NCI-H2196 treated with DMSO at 0.1 percent for 48 hours (cell line): ENCODE data around the gene EMC6.

Experiments
- DNase-seq: peaks from one replicate; lab custom pipeline; 2025; ENCODE audit not compliant: unreplicated experiment; lab: John Stamatoyannopoulos, UW

Gene EMC6

GRCh38 chr17:3655766-3656165, 12.8 kb upstream of the EMC6 start:
- DNase-seq: no peak

DNA sequence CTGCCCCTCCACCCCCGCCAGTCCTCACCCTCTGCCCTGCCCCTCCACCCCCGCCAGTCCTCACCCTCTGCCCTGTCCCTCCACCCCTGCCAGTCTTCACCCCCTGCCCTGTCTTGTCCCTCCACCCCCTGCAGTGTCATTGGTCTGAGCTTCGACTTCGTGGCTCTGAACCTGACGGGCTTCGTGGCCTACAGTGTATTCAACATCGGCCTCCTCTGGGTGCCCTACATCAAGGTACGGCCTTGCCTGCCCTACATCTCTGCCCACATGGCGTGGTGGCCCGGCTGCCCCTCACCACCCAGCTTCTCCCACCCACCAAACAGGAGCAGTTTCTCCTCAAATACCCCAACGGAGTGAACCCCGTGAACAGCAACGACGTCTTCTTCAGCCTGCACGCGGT, 12.3 kb upstream of the EMC6 start:
- DNase-seq: no peak

GRCh38 chr17:3656755-3657587, 11.6 kb upstream of the EMC6 start:
- no peak for DNase-seq

DNA sequence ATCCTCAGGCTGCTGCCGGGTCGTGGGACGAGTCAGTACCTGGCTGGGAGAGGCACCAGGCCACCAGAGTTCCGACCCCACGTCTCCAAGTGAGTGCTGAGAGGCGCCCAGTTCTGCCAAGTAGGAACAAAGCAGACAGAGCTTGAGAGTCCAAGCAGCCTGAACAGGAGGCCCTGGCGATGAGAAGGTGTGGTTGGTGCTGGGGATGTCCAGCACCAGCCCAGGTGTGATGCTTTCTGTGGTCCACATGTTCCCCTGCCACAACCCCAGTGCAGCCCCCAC, 11.1 kb upstream of the EMC6 start:
- DNase-seq: no peak

DNA sequence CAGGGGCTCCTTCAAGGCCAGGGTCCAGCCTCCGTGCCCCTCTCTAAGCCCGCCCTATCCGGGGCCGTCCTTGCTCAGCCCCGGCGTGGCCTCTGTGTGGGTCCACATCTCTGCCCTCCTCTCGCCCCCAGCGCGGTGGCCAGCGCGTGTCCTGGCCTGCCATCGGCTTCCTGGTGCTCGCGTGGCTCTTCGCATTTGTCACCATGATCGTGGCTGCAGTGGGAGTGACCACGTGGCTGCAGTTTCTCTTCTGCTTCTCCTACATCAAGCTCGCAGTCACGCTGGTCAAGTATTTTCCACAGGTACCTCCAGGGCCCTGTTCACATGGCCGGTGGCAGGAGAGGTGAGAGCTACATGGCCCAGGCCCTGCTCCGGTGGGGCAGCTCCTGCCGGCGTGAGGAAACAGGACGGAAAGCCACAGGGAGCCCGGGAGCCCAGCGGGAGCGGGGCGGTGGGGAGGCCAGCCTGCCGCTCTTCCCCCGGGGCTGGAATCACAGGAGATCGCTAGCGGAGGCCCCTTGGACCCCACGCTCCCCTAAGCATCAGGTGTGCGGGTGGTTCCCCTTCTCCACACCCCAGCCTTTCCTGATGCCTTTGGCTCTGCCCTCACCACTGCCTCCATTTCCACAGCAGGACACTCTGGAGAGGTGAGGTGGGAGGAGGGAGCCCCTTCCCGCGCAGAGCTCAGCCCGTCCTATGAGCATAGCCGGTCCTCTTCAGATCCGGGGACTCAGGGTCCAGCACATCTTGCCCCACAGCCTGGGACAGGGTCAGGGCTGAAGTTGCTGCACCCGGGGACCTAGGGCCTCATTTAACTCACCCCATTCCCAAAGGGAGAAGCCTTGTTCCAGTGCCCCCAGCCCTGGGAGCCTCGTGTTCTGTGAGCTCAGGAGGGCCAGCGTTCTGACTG, 10.5 kb upstream of the EMC6 start:
- no peak for DNase-seq

GRCh38 chr17:3658784-3659449, 9.7 kb upstream of the EMC6 start:
- no peak for DNase-seq

- DNase-seq: no peak
Observed at GRCh38 chr17:3659541-3660111, 9.0 kb upstream of the EMC6 start.

DNA sequence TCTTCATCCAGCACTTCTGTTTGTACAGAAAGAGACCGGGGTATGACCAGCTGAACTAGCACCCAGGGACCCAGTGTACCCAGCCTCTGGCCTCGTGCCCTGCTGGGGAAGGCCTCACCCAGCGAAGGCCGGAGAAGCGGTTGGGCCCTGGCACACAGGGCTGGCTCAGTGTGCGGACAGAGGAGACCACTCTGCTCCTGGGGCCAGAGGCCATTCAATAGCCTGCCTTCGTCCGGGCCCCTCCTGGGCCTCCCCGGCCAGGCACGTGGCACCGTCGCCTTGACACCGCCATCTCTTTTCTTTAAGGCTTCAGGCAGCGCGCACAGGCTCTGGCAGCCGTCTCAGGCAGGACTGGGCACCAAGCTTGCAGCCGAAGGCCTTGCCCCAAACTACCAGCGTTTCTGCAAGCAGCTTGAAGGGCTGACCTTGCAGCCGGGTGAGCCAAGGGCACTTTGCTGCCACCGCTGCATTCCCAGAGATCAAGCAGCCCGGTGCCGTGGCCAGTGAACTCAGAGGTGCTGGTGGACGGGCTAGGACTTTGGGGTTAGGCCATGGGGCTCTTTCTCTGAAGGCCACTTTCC, 8.2 kb upstream of the EMC6 start:
- no peak for DNase-seq

- DNase-seq: no peak
Observed at GRCh38 chr17:3663102-3664011, 5.3 kb upstream of the EMC6 start.

DNA sequence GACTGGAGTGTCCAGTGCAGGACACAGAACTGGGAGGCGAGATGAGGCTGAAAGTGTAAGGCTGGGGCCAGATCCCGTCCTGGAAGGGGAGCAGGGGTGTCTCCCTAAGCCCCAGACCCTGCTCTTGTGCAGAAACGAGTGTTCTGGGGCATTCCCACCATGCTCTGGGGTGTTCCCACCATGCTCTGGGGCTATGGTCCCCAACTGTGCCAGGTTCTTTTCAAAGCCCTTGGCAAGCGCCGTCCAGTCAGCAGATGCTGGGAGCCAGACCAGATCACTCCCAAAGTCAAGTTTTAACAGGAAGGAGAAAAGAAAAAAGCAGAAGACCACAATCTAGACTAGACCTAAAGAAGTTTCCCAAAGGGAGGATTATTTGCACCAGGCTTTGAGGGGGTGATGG, 2.8 kb upstream of the EMC6 start:
- DNase-seq: no peak

DNA sequence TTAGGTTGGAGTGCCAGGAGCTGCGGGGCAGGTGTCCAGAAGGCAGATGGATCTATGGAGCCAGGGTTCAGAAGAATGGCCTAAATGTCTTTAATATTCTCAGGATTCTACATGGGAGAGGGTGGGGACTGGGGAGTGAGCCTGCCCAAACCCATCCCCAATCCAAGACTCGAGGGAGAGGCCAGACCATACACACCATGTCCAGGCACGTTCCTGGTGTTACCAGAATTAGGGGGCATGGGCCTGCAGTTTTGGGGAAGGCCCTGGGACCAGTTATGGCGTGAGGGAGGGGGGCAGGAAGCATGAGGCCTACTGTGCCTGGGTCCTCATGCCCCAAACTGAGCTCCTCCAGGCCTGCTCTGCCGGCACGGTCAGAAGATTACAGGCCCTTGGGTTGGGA, 2.1 kb upstream of the EMC6 start:
- no peak for DNase-seq

DNA sequence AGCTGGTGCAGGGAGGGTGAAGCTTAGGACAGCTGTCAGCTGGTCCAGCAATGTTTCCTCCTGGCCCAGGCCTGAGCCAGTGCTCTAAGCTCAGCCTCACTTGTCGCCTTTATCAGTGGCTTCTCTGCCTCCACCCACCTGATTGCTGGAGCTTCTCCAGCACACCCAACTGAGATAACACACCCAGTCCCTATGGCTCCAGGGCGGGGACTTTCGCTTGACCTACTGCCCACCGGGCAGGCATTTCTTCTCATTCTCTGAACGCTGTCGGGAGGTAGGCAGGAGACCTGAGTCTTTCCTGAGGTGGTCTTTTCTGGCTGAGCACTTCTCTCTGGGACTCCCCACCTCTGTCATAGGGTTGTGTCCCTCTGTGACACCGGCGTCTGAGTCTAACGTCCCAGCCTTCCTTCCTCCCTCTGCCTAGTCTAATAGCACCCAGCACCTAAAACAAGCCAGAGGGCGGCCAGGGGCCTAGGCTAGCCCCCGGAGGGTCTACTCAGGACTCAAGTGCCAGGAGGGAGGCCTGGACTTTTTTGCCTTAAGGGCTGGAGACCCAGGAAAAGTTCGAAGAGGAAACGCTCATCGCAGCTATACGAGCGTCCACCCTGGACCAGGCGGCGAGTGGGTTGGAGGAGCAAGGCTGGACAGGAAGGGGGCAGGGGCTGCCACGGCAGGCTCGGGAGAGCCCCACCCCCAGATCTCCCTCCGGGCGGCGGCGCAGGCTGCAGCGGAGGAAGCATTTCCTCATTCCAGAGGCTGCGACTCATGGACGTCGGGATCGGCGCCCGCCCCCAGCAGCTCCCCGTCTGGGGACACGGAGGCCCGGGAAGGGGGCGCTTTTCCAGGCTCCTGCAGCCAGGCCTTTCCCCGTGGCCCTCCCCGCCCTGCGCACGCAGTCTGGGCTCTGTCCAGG, 990 bp upstream of the EMC6 start:
- no peak for DNase-seq

GRCh38 chr17:3669085-3669347, 404 bp downstream of the EMC6 start:
- no peak for DNase-seq

- DNase-seq: no peak
Observed at GRCh38 chr17:3669548-3669947, 936 bp downstream of the EMC6 start.

DNA sequence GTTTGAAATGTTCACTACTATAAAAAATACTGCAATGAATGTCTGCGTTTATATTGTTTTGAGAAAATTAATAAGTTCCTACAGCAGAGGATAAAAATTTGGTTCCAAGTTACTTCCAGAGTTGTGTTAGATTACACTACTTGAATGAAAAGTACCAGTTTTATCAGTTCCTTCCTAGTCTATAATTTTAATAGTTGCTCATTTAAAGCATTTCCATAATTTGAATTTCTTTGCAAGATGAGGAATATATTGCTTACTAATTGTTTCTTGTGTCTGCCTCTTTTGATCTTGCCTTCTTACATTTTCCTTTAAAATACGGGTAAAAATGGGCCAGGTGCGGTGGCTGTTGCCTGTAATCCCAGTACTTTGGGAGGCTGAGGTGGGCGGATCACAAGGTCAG, 4.0 kb downstream of the EMC6 start:
- DNase-seq: no peak

DNA sequence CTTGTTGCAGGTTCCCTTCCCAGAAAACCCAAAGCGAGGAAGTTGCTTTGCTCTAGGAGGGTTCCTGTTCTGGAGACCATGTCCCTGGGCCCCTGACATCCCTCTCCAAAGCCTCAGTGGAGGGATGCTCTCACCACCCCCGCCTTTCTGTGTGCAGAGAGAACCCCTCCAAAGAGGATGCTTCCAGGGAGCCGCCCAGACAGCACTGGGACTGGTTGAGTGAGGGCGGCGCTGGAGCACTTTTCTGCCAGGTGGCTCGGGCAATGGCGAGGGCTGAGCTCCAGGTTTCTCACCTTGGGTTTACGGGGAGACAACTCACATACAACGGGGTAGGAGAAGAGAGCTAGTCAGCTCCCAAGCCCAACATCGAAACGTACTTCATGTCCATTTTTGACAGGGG, 7.3 kb downstream of the EMC6 start:
- no peak for DNase-seq

- no peak for DNase-seq
Observed at GRCh38 chr17:3678095-3678820, 9.6 kb downstream of the EMC6 start.

- no peak for DNase-seq
Observed at GRCh38 chr17:3678821-3679530, 10.4 kb downstream of the EMC6 start.
